GM08714 (cell line): Measurements from ENCODE around the gene EIF2B4.
"Not testable (repeated sequence)": the region's sequence is repeated elsewhere in the genome, so short reads cannot be mapped to it uniquely, and the experiment has no call there.

Source experiments
- H3K4me3 ChIP-seq: fragments of 200-500 bp; sonication (Bioruptor generic); 2 replicates; pipeline ENCODE4 v1.5.1; 2014; ENCODE audit warnings: mild to moderate bottlenecking, low read length, inconsistent platforms
- ZNF274 ChIP-seq: IDR thresholded peaks from 2 replicates; pipeline ENCODE4 v1.6.1; 2012; ENCODE audit warnings: mild to moderate bottlenecking, low read depth, low read length

The EIF2B4 gene

GRCh38 chr2:27323596-27324285, 46.4 kb downstream of the EIF2B4 start:
- H3K4me3 ChIP-seq, result peak overlapping the region; percentile 81
- no peak for TF ChIP-seq ZNF274

- no peak for TF ChIP-seq ZNF274
These were observed 47.2 kb downstream of the EIF2B4 start, which contains the start of gene MPV17 for GRCh38 chr2:27322766-27323595. Gene MPV17 (minus strand): TSS chr2:27323097. CDS start chr2:27322517, 580 bp downstream.

GRCh38 chr2:27322301-27322765, 47.8 kb downstream of the EIF2B4 start:
- peak overlapping the region; percentile 81 for H3K4me3 ChIP-seq
- TF ChIP-seq ZNF274, result no peak

More at GRCh38 chr2:27322766-27323595, 47.2 kb downstream of the EIF2B4 start, which contains the start of gene MPV17:
- H3K4me3 ChIP-seq, result peak within 1 kb of the TSS; percentile 81

- TF ChIP-seq ZNF274, result no peak
- no peak overlapping the region for H3K4me3 ChIP-seq
These were observed 49.1 kb downstream of the EIF2B4 start for GRCh38 chr2:27320958-27321543.

- H3K4me3 ChIP-seq, result not testable (repeated sequence)
These were observed 50.3 kb downstream of the EIF2B4 start for GRCh38 chr2:27319839-27320238.

GRCh38 chr2:27316655-27317412, 53.3 kb downstream of the EIF2B4 start:
- H3K4me3 ChIP-seq, result no peak overlapping the region
- TF ChIP-seq ZNF274, result no peak

GRCh38 chr2:27315122-27315521, 55.0 kb downstream of the EIF2B4 start:
- no peak for TF ChIP-seq ZNF274
- no peak overlapping the region for H3K4me3 ChIP-seq

- TF ChIP-seq ZNF274, result no peak
- no peak overlapping the region for H3K4me3 ChIP-seq
These were observed 55.4 kb downstream of the EIF2B4 start for GRCh38 chr2:27314709-27315108.
